RCC 7860 (cell line): ENCODE data around the gene AICDA.

Experiments used
- DNase-seq: peaks from one replicate; pipeline ENCODE4 v3.0.0-alpha.2; 2015; ENCODE audit warnings: low spot score
- FAIRE-seq: peaks from 2 replicates; lab custom pipeline; 2012; peaks lifted over from hg19 to GRCh38; lab: Jason Lieb, UNC

The AICDA gene

GRCh38 chr12:8561011-8561410 is 51.6 kb downstream of the AICDA start:
- no peak for DNase-seq
- no peak for FAIRE-seq

GRCh38 chr12:8559676-8560075 is 53.0 kb downstream of the AICDA start:
- no peak for FAIRE-seq
- DNase-seq = no peak

GRCh38 chr12:8556531-8557097 is 56.0 kb downstream of the AICDA start:
- FAIRE-seq (no peak), DNase-seq (no peak)

GRCh38 chr12:8554451-8555195 is 58.0 kb downstream of the AICDA start:
- DNase-seq = peak; percentile 62
- no peak for FAIRE-seq

- FAIRE-seq (no peak), DNase-seq (no peak)
Measured at GRCh38 chr12:8553088-8553627, 59.5 kb downstream of the AICDA start.
